GM18505 (cell line): ENCODE data around the gene TRMT6.

ENCODE experiments used
- ATAC-seq: cut with Tn5 transposase; IDR thresholded peaks from one replicate; pipeline ENCODE4 v1.9.1; 2021; ENCODE audit not compliant: unreplicated experiment
- POLR2A ChIP-seq: IDR thresholded peaks from 4 replicates; pipeline ENCODE4 v1.6.1; 2011; ENCODE audit warnings: borderline replicate concordance; ENCODE audit not compliant: insufficient read depth, insufficient read length; ENCODE audit errors: extremely low read depth

Gene TRMT6

GRCh38 chr20:5950271-5951031 lies at the start of gene TRMT6, which contains the start of gene MCM8:
TRMT6 (minus strand) TSS chr20:5950533; CDS start chr20:5950405, 128 bp downstream.
MCM8 (plus strand) TSS chr20:5950652; CDS start chr20:5952016, 1,364 bp downstream.
- peak; percentile 98 for ATAC-seq
- peak; percentile 77 for TF ChIP-seq POLR2A

GRCh38 chr20:5999783-6000182 lies 49.5 kb upstream of the TRMT6 start:
- no peak for ATAC-seq
- TF ChIP-seq POLR2A: no peak

- no peak for TF ChIP-seq POLR2A
- peak; percentile 97 for ATAC-seq
Observed at GRCh38 chr20:5996765-5997164, 46.4 kb upstream of the TRMT6 start.

- ATAC-seq: no peak
- no peak for TF ChIP-seq POLR2A
Observed at GRCh38 chr20:5991623-5992441, 41.5 kb upstream of the TRMT6 start.

GRCh38 chr20:5990946-5991345 lies 40.6 kb upstream of the TRMT6 start:
- no peak for TF ChIP-seq POLR2A
- ATAC-seq: no peak

- ATAC-seq: no peak
- TF ChIP-seq POLR2A: no peak
Observed at GRCh38 chr20:5989539-5989938, 39.2 kb upstream of the TRMT6 start.

GRCh38 chr20:5987383-5987782 lies 37.0 kb upstream of the TRMT6 start:
- ATAC-seq: no peak

GRCh38 chr20:5980720-5981538 lies 30.6 kb upstream of the TRMT6 start:
- TF ChIP-seq POLR2A: no peak
- no peak for ATAC-seq

More at GRCh38 chr20:5987383-5987782, 37.0 kb upstream of the TRMT6 start:
- no peak for TF ChIP-seq POLR2A

- no peak for TF ChIP-seq POLR2A
Observed at GRCh38 chr20:5979801-5980200, 29.5 kb upstream of the TRMT6 start.

GRCh38 chr20:5977975-5978374 lies 27.6 kb upstream of the TRMT6 start:
- ATAC-seq: no peak
- no peak for TF ChIP-seq POLR2A

More at GRCh38 chr20:5979801-5980200, 29.5 kb upstream of the TRMT6 start:
- ATAC-seq: no peak

GRCh38 chr20:5977223-5977622 lies 26.9 kb upstream of the TRMT6 start:
- no peak for TF ChIP-seq POLR2A
- ATAC-seq: no peak

GRCh38 chr20:5975778-5976177 lies 25.4 kb upstream of the TRMT6 start:
- ATAC-seq: no peak
- no peak for TF ChIP-seq POLR2A

- no peak for TF ChIP-seq POLR2A
- ATAC-seq: no peak
Observed at GRCh38 chr20:5974531-5974930, 24.2 kb upstream of the TRMT6 start.
